AG08395 (cell line): ENCODE data around the gene CDC25B.
"Not testable (repeated sequence)": the region's sequence is repeated elsewhere in the genome, so short reads cannot be mapped to it uniquely, and the experiment has no call there.

Experiments
- DNase-seq: peaks from one replicate; pipeline ENCODE4 v3.0.0; 2012; ENCODE audit warnings: mixed read lengths, low spot score

CDC25B gene

DNA sequence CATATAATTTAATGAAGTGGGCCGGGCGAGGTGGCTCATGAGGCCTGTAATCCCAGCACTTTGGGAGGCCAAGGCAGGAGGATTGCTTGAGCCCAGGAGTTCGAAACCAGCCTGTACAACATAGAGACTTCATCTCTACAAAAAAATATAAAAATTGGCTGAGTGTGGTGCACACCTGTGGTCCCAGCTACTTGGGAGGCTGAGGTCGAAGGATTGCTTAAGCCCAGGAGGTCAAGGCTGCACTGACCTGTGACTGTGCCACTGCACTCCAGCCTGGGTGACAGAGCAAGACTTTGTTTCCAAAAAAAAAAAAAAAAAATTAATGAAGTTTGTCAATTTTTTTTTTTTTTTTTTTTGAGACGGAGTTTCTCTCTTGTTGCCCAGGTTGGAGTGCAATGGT, 33.8 kb downstream of the CDC25B start:
- not testable (repeated sequence) for DNase-seq

DNA sequence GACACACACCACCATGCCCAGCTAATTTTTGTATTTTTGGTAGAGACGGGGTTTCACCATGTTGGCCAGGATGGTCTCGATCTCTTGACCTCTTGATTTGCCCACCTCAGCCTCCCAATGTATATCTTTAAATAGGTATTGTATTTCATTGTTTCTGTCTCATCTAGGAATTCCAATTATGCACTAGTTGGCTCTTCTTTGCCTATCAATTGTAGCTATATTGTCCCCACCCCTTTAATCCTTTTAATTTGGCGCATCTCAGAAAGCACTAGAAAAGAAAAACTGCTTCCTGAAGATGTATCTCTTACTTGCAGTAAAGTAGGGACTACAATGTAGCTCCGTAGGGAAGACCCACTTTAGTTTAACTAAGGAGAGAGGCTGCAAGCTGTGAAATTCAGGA, 40.0 kb downstream of the CDC25B start:
- DNase-seq = no peak

GRCh38 chr20:3839328-3839727, 43.2 kb downstream of the CDC25B start:
- no peak for DNase-seq

GRCh38 chr20:3840201-3840600, 44.1 kb downstream of the CDC25B start:
- DNase-seq = not testable (repeated sequence)

DNA sequence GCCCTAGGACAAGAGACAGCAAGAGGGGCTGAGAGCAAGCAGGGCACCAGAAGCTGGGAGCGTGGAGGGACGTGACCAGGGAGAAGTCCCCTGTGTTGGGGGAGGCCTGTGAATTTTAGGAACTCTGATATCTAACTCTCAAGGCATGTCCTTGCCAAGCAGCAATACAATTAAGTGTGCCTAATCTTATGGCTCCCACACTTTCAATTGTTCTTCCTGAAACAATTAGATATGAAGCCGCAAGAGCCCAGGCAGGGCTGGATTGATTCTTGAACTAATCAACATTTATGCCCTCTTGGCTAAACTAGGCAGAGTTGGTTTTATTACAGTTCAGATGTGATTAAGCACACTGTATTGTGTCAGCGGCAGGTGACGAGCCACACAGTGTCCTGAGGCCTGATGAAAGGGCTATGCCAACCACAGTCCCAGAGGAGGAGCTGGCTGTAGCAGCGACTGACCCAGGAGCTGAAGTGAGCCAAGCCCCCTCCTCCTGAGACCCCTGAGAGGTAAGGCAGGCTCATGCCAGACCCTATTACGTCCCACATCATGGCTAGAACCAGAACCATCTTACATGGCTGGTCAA, 46.3 kb downstream of the CDC25B start:
- DNase-seq = no peak

DNA sequence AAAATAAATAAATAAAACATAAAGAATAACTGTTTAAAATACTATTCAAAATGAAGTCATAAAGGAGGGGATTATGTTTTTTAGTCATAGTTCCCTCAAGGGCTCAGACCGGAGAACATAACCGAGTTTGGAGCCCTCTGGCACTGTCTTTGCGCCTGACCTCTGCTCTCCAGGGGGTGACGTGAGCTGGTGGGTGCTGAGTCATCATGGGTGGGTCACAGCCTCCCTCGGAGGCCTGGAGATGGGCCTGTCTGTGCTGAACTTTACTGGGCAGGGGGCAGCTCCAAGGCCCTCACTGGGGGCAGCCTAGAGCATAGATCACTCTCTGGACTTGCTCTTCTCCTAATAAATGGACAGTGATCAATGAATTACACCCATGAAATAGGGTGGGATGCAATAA, 47.4 kb downstream of the CDC25B start:
- DNase-seq = peak; percentile 53

- DNase-seq = not testable (repeated sequence)
Observed at GRCh38 chr20:3843990-3844619, 48.0 kb downstream of the CDC25B start.

GRCh38 chr20:3846378-3846739, 50.2 kb downstream of the CDC25B start:
- no peak for DNase-seq

GRCh38 chr20:3846740-3847428, 50.8 kb downstream of the CDC25B start, which contains the start of gene MAVS:
MAVS (plus strand) TSS chr20:3846834; CDS start chr20:3854625, 7,791 bp downstream.
- DNase-seq = peak; percentile 94

- no peak for DNase-seq
Observed at GRCh38 chr20:3847429-3847940, 51.4 kb downstream of the CDC25B start.

DNA sequence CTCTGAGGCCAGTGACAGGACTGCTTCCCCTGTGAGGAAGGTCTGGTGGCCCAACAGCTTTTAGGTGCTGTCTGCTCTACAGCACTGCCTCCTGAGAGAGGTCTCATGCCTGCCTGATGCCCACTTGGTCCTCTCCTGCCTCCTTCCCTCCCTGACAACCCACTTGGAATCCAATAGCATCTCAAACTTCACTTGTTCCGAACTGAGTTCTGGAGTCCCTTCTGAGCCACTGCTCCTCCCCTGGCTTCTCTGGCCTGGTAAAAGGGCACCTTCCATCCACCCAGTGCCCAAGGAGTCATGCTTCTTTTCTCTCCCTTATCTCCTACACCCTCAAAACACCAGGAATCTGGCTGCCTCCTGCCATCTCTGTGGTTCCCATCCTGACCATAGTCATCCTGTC, 52.5 kb downstream of the CDC25B start:
- no peak for DNase-seq

DNA sequence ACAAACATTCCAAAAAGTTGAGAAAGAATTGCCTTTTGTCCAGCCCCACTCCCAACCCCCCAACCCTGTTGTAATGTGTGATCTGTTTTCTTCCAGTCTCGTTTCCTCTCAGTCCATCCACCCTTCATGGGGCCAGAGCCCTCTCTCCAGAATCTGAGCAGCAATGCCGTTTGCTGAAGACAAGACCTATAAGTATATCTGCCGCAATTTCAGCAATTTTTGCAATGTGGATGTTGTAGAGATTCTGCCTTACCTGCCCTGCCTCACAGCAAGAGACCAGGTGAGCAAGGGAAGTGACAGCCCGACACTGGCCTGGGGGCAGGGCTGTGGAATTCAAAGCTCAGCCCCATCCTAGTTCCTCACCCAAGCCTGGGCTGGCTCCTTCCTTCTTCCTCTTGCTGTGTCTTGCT, 58.4 kb downstream of the CDC25B start:
- DNase-seq = no peak
